Stimulated activated CD8-positive, alpha-beta memory T cell treated with anti-CD3 and anti-CD28 coated beads, Interleukin-4, amount 100 ng/mL, for 24 hours (primary cell): ENCODE data around the gene FGD3.

Experiments used
- DNase-seq: peaks from one replicate; pipeline ENCODE4 v3.0.0-alpha.2; 2020; ENCODE audit warnings: low read depth

Gene FGD3

GRCh38 chr9:92960561-92961290 is 13.4 kb downstream of the FGD3 start:
- DNase-seq = no peak

GRCh38 chr9:92961627-92962302 is 14.4 kb downstream of the FGD3 start:
- no peak for DNase-seq

GRCh38 chr9:92962303-92962649 is 15.0 kb downstream of the FGD3 start:
- DNase-seq = no peak

GRCh38 chr9:92962846-92963245 is 15.5 kb downstream of the FGD3 start:
- DNase-seq = no peak

- DNase-seq = peak; percentile 48
Observed at GRCh38 chr9:92963831-92964606, 16.7 kb downstream of the FGD3 start.

- DNase-seq = no peak
Observed at GRCh38 chr9:92964607-92965060, 17.3 kb downstream of the FGD3 start.

GRCh38 chr9:92965061-92965758 is 17.9 kb downstream of the FGD3 start:
- no peak for DNase-seq

GRCh38 chr9:92965759-92966517 is 18.6 kb downstream of the FGD3 start:
- no peak for DNase-seq

GRCh38 chr9:92966518-92966800 is 19.1 kb downstream of the FGD3 start:
- no peak for DNase-seq

- no peak for DNase-seq
Observed at GRCh38 chr9:92968081-92968480, 20.8 kb downstream of the FGD3 start.

- no peak for DNase-seq
Observed at GRCh38 chr9:92969516-92970466, 22.5 kb downstream of the FGD3 start.

GRCh38 chr9:92970467-92970923 is 23.2 kb downstream of the FGD3 start:
- DNase-seq = no peak

- no peak for DNase-seq
Observed at GRCh38 chr9:92971121-92971520, 23.8 kb downstream of the FGD3 start.

GRCh38 chr9:92971776-92972175 is 24.5 kb downstream of the FGD3 start:
- DNase-seq = no peak

- no peak for DNase-seq
Observed at GRCh38 chr9:92973700-92974099, 26.4 kb downstream of the FGD3 start.

GRCh38 chr9:92974161-92974661 is 26.9 kb downstream of the FGD3 start:
- DNase-seq = no peak

GRCh38 chr9:92974761-92975755 is 27.7 kb downstream of the FGD3 start:
- DNase-seq = no peak

GRCh38 chr9:92976431-92976830 is 29.1 kb downstream of the FGD3 start:
- DNase-seq = no peak

GRCh38 chr9:92977279-92977678 is 30.0 kb downstream of the FGD3 start:
- DNase-seq = no peak
